OCI-LY7 (cell line): ENCODE results near the gene TNIK.

Experiments used
- CTCF ChIP-seq: fragments of 200-600 bp; sonication (generic); conservative IDR thresholded peaks from 2 replicates; pipeline ENCODE4 v1.5.1; 2014; ENCODE audit warnings: mild to moderate bottlenecking, antibody characterized with exemption, low read length, moderate library complexity, mixed read lengths
- EZH2phosphoT487 ChIP-seq: fragments of 200-600 bp; sonication (generic); IDR thresholded peaks from 2 replicates; pipeline ENCODE4 v1.6.1; 2018; ENCODE audit warnings: low read depth, borderline replicate concordance, mild to moderate bottlenecking, mixed run types, antibody characterized with exemption, low read length, moderate library complexity, mixed read lengths

DNA sequence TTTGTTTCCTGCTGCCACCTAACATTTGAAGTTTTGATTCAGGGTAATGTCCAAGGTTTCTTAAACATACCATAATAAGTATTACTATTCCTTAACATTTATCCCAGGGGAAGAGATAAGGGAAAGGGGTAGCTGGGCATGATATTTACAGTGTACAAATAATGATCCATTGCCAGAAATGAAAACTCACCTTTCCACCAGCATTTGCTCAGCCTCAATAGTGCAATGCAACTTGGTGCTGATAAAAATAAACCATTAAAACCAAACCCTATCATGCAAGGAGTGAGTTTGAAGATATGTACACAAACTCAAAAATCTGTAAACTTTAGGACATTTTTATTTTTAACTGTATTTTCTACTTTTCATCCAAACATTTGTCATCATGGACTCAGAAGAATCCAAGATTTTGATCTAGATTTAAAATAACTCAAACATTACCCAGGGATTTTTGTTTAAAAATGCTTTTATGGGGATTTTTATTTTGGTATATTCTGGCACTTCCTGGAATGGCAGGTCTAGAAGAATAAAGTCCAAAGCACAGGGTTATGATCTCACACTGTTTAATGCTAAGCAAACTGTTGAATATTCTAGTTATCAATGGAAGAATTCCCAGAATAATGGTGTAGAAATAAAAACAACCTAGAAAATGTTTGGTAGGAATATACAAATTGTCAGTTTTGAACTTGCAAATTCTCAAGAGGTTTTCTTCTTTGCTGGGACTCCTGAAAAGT is 401.2 kb downstream of the TNIK start:
- TF ChIP-seq CTCF (no peak), EZH2phosphoT487 (no peak)
